Fibroblast of peridontal ligament (primary cell): ENCODE results near the gene SLC3A2.
"Not testable (repeated sequence)": the region's sequence is repeated elsewhere in the genome, so short reads cannot be mapped to it uniquely, and the experiment has no call there.

Experiments
- DNase-seq: peaks from one replicate; pipeline ENCODE4 v3.0.0-alpha.2; 2010; ENCODE audit errors: extremely low read depth

The SLC3A2 gene

DNA sequence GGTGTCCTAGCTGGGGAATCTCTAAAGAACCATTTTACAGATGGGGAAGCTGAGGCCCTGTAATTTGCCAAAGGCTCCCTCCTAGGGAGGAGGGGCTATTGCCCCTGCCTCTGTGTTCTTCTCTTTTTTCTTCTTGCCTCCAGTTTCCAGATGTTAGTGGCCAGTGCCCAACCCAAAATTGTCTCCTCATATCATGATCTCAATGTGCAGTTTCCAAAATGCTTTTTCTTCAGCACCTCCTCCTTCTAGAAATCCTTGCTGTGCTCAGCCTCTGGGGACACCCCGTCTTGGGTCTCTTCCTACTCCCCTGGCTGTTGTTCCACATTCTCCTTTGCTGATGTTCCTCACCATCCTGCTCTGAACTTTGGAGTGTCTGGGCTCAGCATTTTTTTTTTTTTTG, 50.0 kb downstream of the SLC3A2 start:
- DNase-seq: no peak

DNA sequence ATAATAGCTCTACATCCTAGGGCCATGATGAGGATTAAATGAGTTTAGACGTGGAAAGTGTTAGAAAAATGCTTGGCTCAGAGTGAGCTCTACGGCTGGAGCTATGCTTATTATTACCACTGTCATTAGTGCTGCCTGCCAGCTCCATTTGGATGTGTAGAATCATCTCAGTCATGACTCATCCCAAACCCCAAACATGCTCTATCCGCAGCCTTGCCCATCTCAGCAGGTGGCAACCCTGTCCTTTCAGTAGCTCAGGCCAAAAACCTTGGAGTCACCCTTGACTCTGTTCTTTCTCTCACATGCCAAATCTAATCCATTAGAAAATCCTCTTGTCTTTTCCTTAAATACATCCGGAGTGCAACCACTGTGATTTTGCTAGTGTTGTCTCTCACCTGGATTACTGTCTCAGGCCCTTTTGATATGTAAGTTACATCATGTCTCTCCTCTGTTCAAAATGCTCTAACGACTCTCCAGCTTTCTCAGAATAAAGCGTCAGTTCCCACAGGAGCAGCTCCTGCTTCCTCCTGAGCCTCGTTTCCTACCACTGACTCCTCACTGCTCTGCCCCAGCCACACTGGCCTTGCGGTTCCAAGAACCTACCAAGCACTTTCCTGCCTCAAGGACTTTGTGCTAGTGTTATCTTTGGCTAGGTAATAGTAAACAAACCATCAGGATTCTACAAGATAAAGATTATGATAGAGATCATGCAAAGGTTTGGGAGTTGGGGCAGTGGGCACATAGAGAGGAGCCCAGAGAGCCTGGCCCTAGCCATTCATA, 51.0 kb downstream of the SLC3A2 start:
- no peak for DNase-seq

DNA sequence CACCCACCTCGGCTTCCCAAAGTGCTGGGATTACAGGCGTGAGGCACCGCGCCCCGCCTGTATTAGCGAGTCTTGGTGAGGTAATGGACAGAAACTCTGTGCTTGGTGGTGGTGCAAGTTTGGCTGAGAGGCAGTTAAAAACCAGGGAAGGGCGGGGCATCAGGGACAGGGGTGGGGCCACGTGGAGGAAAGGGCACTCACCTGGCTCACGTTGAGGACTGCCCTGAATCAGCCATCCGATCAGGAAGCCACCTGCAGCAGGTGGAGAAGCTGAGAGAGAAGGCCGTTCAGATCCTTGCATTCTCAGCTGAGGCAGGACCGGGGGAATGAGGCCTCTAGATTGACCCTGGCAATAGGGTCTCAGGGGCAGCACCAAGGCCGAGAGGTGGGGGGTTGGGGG, 52.6 kb downstream of the SLC3A2 start:
- no peak for DNase-seq

DNA sequence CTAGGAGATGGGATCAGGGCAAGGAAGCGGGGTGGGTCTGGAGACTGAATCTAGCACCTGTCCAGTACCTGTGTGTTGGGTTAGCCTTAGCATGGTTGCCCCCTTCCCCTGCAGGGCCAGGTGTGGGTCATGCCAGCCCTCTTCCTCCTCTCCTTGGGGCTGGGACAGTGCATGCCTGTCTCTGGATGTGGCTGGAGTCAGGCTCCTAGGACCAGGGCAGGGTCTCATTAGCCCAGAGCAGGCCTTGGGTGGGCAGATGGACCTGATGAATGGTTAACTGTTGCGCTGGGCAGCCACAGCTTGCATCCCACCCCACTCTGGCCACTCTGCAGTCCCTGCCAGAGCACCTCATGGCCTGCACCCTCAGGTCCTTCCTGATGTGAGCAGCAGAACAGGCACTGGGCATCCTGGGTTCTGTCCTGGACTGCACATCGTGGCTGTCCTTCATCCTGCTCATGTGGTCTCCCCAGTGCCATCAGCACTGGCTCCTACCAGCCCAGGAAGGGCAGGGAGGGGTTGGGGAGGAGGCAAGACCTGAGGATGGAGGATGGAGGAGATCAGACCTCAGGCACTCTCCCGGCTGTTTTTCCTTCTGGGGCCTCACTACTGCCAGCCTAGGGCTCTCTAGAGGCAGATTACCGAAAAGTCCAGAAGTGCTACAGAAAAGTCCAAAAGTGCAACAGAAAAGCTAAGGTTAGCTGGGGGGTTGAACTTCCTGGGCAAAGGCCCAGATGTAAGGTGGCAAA, 53.2 kb downstream of the SLC3A2 start:
- no peak for DNase-seq

DNA sequence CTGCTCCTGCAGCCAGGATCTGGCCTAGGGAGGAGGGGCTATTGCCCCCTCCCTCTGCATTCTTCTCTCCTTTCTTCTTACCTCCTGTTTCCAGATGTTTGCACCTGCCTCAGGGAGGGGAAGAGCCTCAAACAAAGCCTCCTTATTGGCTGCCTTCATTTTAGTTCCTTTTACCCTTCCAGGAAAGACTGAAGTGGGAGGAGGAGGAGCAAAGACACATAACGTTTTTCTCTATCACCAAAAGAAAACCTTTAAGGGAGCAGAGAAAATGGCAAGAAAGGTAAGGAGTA, 53.7 kb downstream of the SLC3A2 start:
- no peak for DNase-seq

DNA sequence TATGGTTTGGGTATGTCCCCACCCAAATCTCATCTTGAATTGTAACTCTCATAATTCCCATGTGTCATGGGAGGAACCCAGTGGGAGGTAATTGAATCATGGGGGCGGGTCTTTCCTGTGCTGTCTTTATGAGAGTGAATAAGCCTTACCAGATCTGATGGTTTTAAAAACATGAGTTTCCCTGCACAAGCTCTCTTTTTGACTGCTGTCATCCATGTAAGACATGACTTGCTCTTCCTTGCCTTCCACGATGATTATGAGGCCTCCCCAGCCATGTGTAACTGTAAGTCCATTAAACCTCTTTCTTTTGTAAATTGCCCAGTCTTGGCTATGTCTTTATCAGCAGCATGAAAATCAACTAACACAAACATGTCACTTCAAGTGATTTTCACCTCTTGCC, 56.8 kb downstream of the SLC3A2 start:
- DNase-seq: not testable (repeated sequence)
